ENCODE results near the gene RAI1.

DNA sequence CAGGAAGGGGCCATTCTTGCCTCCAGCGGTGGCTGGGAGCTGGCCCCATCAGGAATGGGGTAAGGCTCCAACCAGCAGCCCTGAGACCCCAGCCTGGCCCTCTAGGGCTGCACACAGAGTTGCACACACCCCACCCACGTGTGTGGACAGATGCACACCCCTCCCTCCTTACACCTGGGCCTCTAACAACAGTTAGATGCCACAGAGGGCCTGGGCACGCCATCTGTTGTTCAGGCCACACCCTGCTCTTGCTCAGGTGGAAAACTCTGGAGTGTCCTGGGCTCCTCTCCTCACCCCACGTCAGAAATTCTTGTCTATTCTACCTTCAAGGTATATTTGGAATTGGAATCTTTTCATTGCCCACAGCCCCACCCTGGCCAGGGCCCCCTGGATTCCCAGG lies 13.3 kb upstream of the RAI1 start:
- TF ChIP-seq, protein P1, sequence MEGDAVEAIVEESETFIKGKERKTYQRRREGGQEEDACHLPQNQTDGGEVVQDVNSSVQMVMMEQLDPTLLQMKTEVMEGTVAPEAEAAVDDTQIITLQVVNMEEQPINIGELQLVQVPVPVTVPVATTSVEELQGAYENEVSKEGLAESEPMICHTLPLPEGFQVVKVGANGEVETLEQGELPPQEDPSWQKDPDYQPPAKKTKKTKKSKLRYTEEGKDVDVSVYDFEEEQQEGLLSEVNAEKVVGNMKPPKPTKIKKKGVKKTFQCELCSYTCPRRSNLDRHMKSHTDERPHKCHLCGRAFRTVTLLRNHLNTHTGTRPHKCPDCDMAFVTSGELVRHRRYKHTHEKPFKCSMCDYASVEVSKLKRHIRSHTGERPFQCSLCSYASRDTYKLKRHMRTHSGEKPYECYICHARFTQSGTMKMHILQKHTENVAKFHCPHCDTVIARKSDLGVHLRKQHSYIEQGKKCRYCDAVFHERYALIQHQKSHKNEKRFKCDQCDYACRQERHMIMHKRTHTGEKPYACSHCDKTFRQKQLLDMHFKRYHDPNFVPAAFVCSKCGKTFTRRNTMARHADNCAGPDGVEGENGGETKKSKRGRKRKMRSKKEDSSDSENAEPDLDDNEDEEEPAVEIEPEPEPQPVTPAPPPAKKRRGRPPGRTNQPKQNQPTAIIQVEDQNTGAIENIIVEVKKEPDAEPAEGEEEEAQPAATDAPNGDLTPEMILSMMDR (conservative IDR thresholded peaks at IDR 0.05) = no peak
- TF ChIP-seq EZH2 (IDR thresholded peaks at IDR 0.05; ENCODE audit: low read depth) = no peak

Data from PC-9 (cell line).